Common myeloid progenitor, CD34-positive (primary cell): ENCODE results near the gene SLC16A8.

ENCODE experiments used
- CTCF ChIA-PET: fragments of 350-600 bp; sonication (Branson Sonifier 250); formaldehyde crosslinking; loops from one replicate; lab custom pipeline; 2021; ENCODE audit warnings: antibody characterized with exemption; lab: Charles Lee
- POLR2A ChIA-PET: fragments of 350-600 bp; sonication (Branson Sonifier 250); formaldehyde crosslinking; loops from one replicate; lab custom pipeline; 2021; ENCODE audit warnings: antibody characterized with exemption; lab: Charles Lee
- DNase-seq, 3 donors: peaks; one replicate each; pipeline versions ENCODE4 v3.0.0 to v3.0.0-alpha.2; 2013
- H3K27ac ChIP-seq, 2 experiments: 1 replicate in 1 of 2; 2 replicates in 1 of 2; pipeline ENCODE4 v1.7.0; 2013; ENCODE audit warnings: inconsistent platforms in 2 of 2, low read length in 2 of 2, mild to moderate bottlenecking in 2 of 2, low read depth in 1 of 2, moderate library complexity in 1 of 2; ENCODE audit not compliant: severe bottlenecking in 2 of 2, insufficient read depth in 1 of 2, poor library complexity in 1 of 2
- H3K27me3 ChIP-seq, 5 experiments: replicated peaks in 2 of 5; 1 replicate in 3 of 5; 2 replicates in 2 of 5; pipeline versions ENCODE4 v1.6.1 to v1.7.0; 2013; ENCODE audit warnings: low read length in 4 of 5, mild to moderate bottlenecking in 2 of 5, moderate library complexity in 2 of 5, inconsistent platforms in 1 of 5; ENCODE audit not compliant: insufficient read depth in 5 of 5, control insufficient read depth in 4 of 5
- H3K36me3 ChIP-seq, 4 experiments: 1 replicate in 2 of 4; 2 replicates in 2 of 4; pipeline versions ENCODE4 v1.6.1 to v1.7.0; 2013; ENCODE audit warnings: low read length in 3 of 4, control low read depth in 1 of 4, mild to moderate bottlenecking in 1 of 4; ENCODE audit not compliant: control insufficient read depth in 4 of 4, insufficient read depth in 4 of 4
- H3K4me1 ChIP-seq, 4 experiments: 1 replicate in 3 of 4; 2 replicates in 1 of 4; pipeline versions ENCODE4 v1.6.1 to v1.7.1; 2013; ENCODE audit warnings: low read length in 3 of 4, mild to moderate bottlenecking in 3 of 4, control low read depth in 1 of 4, inconsistent platforms in 1 of 4, moderate library complexity in 1 of 4; ENCODE audit not compliant: control insufficient read depth in 4 of 4, insufficient read depth in 4 of 4; ENCODE audit errors: control extremely low read depth in 1 of 4
- H3K4me3 ChIP-seq, 7 experiments: 1 replicate in 4 of 7; 2 replicates in 3 of 7; pipeline versions ENCODE4 v1.5.1 to v1.7.0; 2013; ENCODE audit warnings: mild to moderate bottlenecking in 7 of 7, low read length in 6 of 7, moderate library complexity in 6 of 7, inconsistent platforms in 2 of 7, low read depth in 2 of 7, control low read depth in 1 of 7; ENCODE audit not compliant: insufficient read depth in 4 of 7, control insufficient read depth in 1 of 7; ENCODE audit errors: extremely low read depth in 1 of 7
- H3K9me3 ChIP-seq, 5 experiments: 1 replicate in 4 of 5; 2 replicates in 1 of 5; pipeline versions ENCODE4 v1.6.1 to v1.7.1; 2013; ENCODE audit warnings: low read length in 4 of 5, mild to moderate bottlenecking in 2 of 5, inconsistent platforms in 1 of 5, low read depth in 1 of 5, moderate library complexity in 1 of 5; ENCODE audit not compliant: control insufficient read depth in 4 of 5, insufficient read depth in 2 of 5; ENCODE audit errors: control extremely low read depth in 1 of 5
- WGBS: methylation state at CpG from one replicate; pipeline ENCODE4 v1.1.5; 2013; ENCODE audit not compliant: insufficient coverage; 5-methylcytosine and 5-hydroxymethylcytosine counted together

SLC16A8 gene

DNA sequence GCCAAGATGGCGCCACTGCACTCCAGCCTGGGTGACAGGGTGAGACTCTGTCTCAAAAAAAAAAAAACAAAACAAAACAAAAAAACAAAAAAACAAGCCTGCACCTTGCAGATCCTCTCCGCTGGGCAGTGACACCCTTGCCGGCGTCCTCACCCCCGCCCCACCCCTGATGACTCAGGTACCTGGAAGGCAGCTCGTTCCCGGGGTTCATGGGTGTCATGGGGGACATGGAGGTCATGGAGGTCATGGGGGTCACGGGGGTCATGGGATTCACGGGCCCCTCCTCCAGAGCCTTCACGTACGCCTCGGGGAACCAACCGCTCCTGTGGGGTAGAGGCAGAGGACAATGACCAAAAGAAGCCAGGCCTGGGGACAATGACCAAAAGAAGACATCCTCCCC, 3.0 kb upstream of the SLC16A8 start:
- DNase-seq, result no peak
- WGBS, result 94% methylated on average over 12 of the region's 13 CpGs
- Histone ChIP-seq H3K4me3 (no peak overlapping the region), H3K27me3 (peaks cover 0 to 39% (median 18%) of the 10 kb centered on the region in 5 experiments), H3K9me3 (no peaks in the 10 kb centered on the region), H3K4me1 (peaks cover 0 to 15% (median 11%) of the 10 kb centered on the region in 4 experiments), H3K36me3 (peaks cover 0 to 2% (median 0%) of the 10 kb centered on the region in 4 experiments), H3K27ac (no peak overlapping the region)
- POLR2A ChIA-PET, result interaction anchor here (0.7 kb wide), 1 partner anchor 525 kb away, joined by 3 read pairs; no protein-coding TSS in a partner anchor
- CTCF ChIA-PET, result no interaction called here

DNA sequence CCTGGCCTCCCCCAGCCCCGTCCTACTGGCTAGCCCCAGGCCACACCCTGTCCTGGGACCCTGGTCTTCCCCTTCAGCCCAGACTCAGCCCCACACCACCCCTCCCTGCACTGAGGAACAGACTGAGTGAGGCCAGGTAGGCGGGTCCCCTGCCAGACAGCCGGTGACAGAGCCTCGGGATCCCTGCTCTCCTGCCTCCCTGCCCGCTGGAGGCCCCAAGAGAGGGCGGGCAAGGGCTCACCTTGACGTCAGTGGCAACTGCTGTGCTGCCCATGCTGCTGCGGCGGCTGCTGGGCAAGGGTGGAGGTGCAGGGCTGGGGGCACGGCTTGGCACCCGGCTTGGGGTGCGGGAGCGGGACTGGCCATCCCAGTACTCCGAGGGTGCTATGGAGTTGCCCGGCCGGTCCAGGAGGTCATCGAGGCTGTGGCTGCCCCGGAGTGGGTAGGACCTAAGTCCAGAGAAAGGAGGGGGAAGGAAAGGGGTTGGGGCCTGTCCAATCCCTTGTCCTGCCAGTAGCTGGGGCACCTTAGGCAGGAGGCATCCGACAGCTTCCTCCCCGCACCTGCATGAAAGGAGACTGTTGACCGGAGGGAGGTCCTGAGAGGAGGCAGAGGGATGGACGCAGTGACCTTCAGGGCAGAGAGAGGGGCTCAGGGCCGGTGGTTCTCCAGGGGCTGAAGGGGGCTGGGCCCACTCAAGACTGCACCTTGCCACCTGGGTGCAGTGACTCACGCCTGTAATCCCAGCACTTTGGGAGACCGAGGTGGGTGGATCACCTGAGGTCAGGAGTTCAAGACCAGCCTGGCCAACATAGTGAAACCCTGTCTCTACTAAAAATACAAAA, 2.2 kb upstream of the SLC16A8 start:
- 96% methylated on average over 13 of the region's 25 CpGs for WGBS
- Histone ChIP-seq H3K4me3 (no peak overlapping the region), H3K27ac (no peak overlapping the region), H3K9me3 (no peaks in the 10 kb centered on the region), H3K4me1 (peaks cover 0 to 22% (median 18%) of the 10 kb centered on the region in 4 experiments), H3K36me3 (no peaks in the 10 kb centered on the region), H3K27me3 (peaks cover 0 to 46% (median 19%) of the 10 kb centered on the region in 5 experiments)
- ChIA-PET POLR2A (interaction anchor here (0.7 kb wide), 1 partner anchor 526 kb away, joined by 3 read pairs; no protein-coding TSS in a partner anchor), CTCF (no interaction called here)
- no peak for DNase-seq

DNA sequence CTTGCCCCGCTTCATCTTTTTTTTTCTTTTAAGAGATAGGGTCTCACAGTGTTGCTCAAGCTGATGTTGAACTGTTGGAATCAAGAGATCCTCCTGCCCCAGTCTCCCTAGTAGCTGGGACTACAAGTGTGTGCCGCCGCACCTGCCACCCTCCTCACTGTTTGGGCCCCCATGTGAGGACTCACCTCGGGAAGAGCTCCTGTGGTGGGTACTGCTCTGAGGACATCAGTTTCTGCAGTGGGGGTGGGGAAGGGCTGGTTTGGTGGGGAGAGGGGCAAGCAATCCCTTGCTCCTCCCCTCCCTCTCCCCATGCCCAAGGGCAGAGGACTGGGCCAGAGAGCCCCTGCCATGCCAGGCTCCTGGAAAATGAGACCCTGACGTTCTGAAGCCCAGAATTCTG, 1.5 kb upstream of the SLC16A8 start:
- DNase-seq, result no peak
- ChIA-PET CTCF (interaction anchor here (1.5 kb wide), 1 partner anchor 16 kb away, joined by 4 read pairs; no protein-coding TSS in a partner anchor), POLR2A (interaction anchor here (0.6 kb wide), 1 partner anchor 9 kb away, joined by 3 read pairs; no protein-coding TSS in a partner anchor)
- no peaks in the 10 kb centered on the region for H3K9me3 ChIP-seq
- 100% methylated on average over 1 of the region's 5 CpGs for WGBS
- no peak overlapping the region for H3K27ac ChIP-seq
- no peak overlapping the region for H3K4me3 ChIP-seq
- H3K4me1 ChIP-seq, result peaks cover 0 to 27% (median 23%) of the 10 kb centered on the region in 4 experiments
- H3K27me3 ChIP-seq, result peaks cover 0 to 53% (median 21%) of the 10 kb centered on the region in 5 experiments
- H3K36me3 ChIP-seq, result no peaks in the 10 kb centered on the region

DNA sequence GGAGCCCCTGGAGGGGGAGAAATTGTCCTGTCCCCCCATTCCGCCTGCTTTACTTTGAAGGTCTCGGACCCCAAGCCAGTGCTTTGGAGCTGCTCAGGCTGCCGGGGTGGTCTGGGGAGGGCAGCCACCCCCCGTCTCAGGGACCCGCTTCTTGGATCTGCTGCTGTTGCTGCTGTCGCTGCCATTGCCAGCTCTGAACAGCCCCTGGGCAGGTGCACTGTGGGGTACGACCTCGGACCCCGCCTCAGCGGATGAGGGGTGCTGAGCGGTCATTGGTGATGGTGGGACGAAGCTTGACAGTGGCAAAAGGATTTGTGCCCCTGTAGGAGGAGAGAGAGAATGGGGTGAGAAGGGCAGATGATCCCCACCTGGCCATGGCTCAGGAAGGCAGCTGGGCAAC, 1.1 kb upstream of the SLC16A8 start:
- peaks cover 0 to 58% (median 21%) of the 10 kb centered on the region in 5 experiments for H3K27me3 ChIP-seq
- H3K27ac ChIP-seq, result no peak overlapping the region
- H3K36me3 ChIP-seq, result no peaks in the 10 kb centered on the region
- WGBS, result 94% methylated on average over 9 of the region's 12 CpGs
- no peak for DNase-seq
- H3K4me1 ChIP-seq, result peaks cover 0 to 27% (median 23%) of the 10 kb centered on the region in 4 experiments
- no peak overlapping the region for H3K4me3 ChIP-seq
- POLR2A ChIA-PET, result interaction anchor here (0.6 kb wide), 1 partner anchor 8 kb away, joined by 3 read pairs; no protein-coding TSS in a partner anchor
- H3K9me3 ChIP-seq, result no peaks in the 10 kb centered on the region
- CTCF ChIA-PET, result interaction anchor here (1.5 kb wide), 1 partner anchor 17 kb away, joined by 4 read pairs; no protein-coding TSS in a partner anchor

DNA sequence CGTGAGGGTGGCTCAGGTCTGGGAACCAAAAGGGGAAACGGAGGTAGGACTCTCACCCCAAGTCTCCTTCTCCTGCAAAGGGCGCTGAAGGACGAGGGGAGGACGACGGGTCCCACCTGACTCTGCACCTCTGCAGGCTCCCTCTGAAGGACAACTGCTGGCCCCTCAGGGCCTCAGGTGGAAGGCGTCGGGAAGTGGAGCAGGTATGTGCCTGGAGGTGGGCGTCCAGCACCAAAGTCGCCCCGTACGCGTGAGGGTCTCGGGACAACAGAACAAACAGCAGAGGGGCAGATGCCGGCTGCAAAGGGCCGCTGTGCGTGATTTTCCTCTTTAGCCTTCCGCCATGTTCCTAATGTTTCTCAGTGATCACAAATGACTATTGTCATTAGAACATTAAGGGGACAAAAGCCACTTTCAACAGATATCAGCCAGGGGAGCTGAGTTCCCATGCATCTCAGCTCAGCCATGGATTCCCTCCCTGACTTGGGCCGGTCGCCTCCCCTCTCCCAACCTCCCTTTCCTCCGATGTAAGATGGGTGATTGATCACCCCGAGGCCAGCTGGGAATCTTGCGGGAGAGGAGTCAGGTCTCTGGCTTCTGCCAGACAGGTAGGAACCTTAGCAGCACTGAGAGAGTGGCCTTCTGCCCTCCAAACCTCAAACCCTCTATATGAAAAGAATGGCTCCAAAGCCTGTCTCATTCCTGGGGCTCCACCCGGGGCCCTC, 836 bp downstream of the SLC16A8 start:
- Histone ChIP-seq H3K4me3 (no peak overlapping the region), H3K36me3 (no peaks in the 10 kb centered on the region), H3K9me3 (no peaks in the 10 kb centered on the region), H3K4me1 (peaks cover 0 to 24% (median 20%) of the 10 kb centered on the region in 4 experiments), H3K27ac (no peak overlapping the region), H3K27me3 (peaks cover 0 to 49% (median 20%) of the 10 kb centered on the region in 5 experiments)
- ChIA-PET POLR2A (interaction anchor here (0.6 kb wide), 1 partner anchor 14 kb away, joined by 3 read pairs; no protein-coding TSS in a partner anchor), CTCF (no interaction called here)
- no peak for DNase-seq
- 83% methylated on average over 18 of the region's 24 CpGs for WGBS

DNA sequence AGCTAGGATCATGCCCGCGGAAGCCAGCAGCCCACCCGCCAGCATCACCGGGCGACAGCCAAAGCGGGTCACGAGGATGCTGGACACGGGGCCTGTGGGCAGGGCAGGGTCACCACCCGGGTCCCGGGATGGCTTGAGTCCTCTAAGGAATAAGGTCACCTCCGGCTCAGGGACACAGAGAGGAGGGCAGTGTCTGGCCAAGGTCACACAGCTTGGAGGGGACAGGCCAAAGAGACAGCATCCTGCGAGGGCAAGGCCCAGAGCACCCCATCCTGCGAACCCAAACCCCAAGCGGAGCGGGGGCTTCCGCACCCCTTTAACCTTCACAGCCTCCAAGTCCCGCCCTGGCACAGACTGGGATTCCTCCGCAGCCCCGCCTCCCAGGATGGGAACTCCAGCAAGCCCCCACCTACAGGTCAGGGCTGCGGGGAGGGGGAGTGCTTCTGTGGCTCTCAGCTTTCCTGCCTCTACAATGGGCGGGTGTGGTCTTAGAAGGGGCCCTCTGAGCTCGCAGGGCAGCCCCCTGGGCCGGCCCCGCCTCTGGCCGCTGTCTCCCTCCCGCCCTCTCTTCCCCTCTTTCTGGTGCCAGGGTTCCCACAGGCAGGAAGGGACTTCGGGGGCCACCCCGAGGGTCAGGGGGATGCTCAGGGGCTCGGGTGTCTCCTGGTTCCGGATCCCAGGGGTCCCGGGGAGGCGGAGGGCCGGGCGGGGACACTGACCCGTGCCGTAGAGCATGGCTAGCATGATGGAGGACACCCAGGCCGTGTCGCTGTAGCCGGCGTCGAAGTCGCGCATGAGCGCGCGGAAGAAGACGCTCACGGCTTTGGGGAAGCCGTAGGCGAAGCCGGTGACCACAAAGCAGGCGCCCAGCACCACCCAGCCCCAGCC, 1.8 kb downstream of the SLC16A8 start:
- ChIA-PET POLR2A (no interaction called here), CTCF (interaction anchor here (0.5 to 1.0 kb wide), 2 partner anchors 20 to 21 kb away, joined by 3 read pairs; no protein-coding TSS in a partner anchor)
- peak overlapping the region in 4 of 7 experiments; percentile 20 to 64 (median 40) for H3K4me3 ChIP-seq
- H3K9me3 ChIP-seq, result no peaks in the 10 kb centered on the region
- 6% methylated on average over 32 of the region's 52 CpGs for WGBS
- no peaks in the 10 kb centered on the region for H3K36me3 ChIP-seq
- peaks cover 0 to 49% (median 18%) of the 10 kb centered on the region in 5 experiments for H3K27me3 ChIP-seq
- H3K4me1 ChIP-seq, result peaks cover 0 to 24% (median 20%) of the 10 kb centered on the region in 4 experiments
- H3K27ac ChIP-seq, result no peak overlapping the region
- peak in 2 of 3 donors; percentile 52 to 60 for DNase-seq
